Measurements from ENCODE around the gene WNK1.

DNA sequence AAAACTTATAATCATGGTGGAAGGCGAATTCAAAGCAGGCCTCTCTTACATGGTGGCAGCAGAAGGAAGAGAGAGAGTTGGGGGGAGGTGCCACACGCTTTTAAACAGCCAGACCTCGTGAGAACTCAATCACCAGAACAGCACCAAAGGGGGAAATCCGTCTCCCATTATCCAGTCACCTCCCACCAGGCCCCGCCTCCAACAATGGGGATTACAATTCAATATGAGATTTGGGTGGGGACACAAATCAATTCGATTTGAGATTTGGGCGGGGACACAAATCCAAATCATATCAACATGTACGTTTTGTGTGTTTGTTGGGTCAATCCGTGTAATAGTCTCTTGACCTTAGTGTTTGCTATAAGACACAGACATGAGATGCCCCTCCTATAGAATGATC, 21.8 kb upstream of the WNK1 start:
- TF ChIP-seq, protein P1, sequence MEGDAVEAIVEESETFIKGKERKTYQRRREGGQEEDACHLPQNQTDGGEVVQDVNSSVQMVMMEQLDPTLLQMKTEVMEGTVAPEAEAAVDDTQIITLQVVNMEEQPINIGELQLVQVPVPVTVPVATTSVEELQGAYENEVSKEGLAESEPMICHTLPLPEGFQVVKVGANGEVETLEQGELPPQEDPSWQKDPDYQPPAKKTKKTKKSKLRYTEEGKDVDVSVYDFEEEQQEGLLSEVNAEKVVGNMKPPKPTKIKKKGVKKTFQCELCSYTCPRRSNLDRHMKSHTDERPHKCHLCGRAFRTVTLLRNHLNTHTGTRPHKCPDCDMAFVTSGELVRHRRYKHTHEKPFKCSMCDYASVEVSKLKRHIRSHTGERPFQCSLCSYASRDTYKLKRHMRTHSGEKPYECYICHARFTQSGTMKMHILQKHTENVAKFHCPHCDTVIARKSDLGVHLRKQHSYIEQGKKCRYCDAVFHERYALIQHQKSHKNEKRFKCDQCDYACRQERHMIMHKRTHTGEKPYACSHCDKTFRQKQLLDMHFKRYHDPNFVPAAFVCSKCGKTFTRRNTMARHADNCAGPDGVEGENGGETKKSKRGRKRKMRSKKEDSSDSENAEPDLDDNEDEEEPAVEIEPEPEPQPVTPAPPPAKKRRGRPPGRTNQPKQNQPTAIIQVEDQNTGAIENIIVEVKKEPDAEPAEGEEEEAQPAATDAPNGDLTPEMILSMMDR (IDR thresholded peaks at IDR 0.05) = no peak
- no peak for TF ChIP-seq POLR2AphosphoS5 (IDR thresholded peaks at IDR 0.05)
- TF ChIP-seq POLR2A (IDR thresholded peaks at IDR 0.05) = no peak
- TF ChIP-seq EP300 (IDR thresholded peaks at IDR 0.05; ENCODE audit: low read depth) = no peak

All from transverse colon (tissue), 4 donors.